GM10248 (cell line): Measurements from ENCODE around the gene TNFRSF11A.

Source experiments
- CTCF ChIA-PET: fragments of 300-600 bp; sonication (Branson Sonifier 250); formaldehyde crosslinking; extraction: SDS; loops from one replicate; lab custom pipeline; 2021; ENCODE audit warnings: antibody characterized with exemption; lab: Yijun Ruan, JAX
- POLR2A ChIA-PET: fragments of 350-650 bp; sonication (Branson Sonifier 250); formaldehyde crosslinking; extraction: SDS; loops from one replicate; lab custom pipeline; 2020; ENCODE audit warnings: antibody characterized with exemption; lab: Yijun Ruan, JAX
- DNase-seq: peaks from one replicate; pipeline ENCODE4 v3.0.0; 2012; ENCODE audit errors: extremely low spot score
- TF ChIP-seq, protein P1 (sequence below): IDR thresholded peaks from 2 replicates; pipeline ENCODE4 v1.5.1; 2012; ENCODE audit warnings: mild to moderate bottlenecking, low read depth; ENCODE audit errors: extremely low read depth, missing control alignments, control extremely low read depth

The TNFRSF11A gene

DNA sequence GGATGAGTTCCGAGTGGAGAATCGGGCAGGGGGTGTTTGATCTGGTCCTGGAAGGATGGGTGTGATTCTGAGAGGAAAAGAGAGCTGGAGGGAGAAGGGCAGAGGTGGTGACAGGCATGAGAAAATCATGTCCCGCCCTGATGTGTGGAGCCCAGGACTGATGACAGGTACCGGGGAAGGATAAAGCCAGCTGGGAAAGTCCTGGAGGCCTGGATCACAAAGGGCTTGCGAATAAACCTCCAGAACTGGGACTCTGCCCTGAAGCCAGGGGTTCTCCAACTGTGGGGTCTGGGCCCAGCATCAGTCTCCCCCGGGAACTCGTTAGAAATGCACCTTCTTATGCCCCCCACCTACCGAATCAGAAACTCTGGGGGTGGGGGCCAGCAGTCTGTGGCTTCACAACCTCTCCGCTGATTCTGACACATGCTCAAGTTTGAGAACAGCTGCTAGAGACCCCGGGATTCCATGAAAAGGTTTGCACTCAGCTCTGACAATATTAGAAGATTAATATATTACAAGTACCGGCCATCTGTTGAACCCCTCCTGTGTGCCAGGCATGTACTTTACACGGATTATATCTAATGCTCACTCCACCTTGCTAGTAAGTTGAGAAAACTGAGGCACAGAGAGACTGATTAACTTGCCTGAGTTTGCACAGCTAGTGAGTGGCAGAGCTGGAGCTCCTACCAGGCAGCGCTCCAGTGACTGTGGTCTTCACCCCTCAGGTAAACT is 8.0 kb downstream of the TNFRSF11A start:
- TF ChIP-seq, protein P1, sequence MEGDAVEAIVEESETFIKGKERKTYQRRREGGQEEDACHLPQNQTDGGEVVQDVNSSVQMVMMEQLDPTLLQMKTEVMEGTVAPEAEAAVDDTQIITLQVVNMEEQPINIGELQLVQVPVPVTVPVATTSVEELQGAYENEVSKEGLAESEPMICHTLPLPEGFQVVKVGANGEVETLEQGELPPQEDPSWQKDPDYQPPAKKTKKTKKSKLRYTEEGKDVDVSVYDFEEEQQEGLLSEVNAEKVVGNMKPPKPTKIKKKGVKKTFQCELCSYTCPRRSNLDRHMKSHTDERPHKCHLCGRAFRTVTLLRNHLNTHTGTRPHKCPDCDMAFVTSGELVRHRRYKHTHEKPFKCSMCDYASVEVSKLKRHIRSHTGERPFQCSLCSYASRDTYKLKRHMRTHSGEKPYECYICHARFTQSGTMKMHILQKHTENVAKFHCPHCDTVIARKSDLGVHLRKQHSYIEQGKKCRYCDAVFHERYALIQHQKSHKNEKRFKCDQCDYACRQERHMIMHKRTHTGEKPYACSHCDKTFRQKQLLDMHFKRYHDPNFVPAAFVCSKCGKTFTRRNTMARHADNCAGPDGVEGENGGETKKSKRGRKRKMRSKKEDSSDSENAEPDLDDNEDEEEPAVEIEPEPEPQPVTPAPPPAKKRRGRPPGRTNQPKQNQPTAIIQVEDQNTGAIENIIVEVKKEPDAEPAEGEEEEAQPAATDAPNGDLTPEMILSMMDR, result no peak
- POLR2A ChIA-PET, result no interaction called here
- no peak for DNase-seq
- CTCF ChIA-PET, result interaction anchor here (0.8 to 3.5 kb wide), 2 partner anchors 9 to 13 kb away, joined by 4 to 13 read pairs; no protein-coding TSS in a partner anchor

- TF ChIP-seq, protein P1, result no peak
- ChIA-PET POLR2A (no interaction called here), CTCF (interaction anchor here (1.4 to 3.5 kb wide), 2 partner anchors 9 to 12 kb away, joined by 8 to 13 read pairs; partner anchors contain the start of gene TNFRSF11A)
- DNase-seq, result no peak
Observed at GRCh38 chr18:62334120-62334519, 9.0 kb downstream of the TNFRSF11A start.

DNA sequence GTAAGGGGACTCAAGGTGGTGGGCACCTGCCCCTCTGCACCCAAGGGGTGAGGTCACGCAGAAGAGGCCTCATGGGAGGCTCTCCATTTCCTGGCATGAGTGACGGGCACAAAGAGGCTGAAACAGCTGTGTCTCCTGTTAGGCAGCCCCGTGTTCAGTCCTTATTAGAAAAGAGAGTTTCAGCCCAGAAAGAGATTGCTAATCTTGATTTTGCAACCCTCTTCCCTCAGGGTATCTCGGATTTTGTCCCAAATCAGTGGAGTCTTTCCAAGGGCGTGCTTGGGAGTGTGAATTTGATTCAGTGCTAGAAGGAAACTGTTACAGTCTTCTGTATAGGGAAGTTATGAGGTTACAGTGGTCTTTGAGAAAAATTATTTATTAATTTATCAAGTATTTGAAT is 10.4 kb downstream of the TNFRSF11A start:
- CTCF ChIA-PET, result interaction anchor here (3.5 kb wide), 1 partner anchor 10 kb away, joined by 13 read pairs; no protein-coding TSS in a partner anchor
- DNase-seq, result no peak
- POLR2A ChIA-PET, result no interaction called here
- TF ChIP-seq, protein P1, result no peak

DNA sequence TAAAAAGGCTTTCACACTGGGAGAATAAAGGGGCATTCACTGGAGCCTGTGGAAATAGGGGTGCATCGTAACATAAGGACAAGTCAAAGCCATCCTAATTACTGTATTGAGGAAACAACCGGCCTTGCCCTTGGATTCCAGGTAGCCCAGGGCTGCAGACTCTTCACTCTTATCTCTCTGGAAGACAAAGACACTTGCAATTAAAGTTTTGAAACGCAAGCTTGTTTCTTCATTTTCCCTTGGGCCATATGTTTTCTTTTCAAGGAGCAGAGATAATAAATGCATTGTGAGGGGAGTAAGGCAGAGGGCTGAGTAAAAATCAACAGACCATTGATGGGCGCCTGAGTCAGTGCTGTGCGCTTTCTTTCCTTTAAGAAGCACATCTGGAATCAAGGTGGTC is 11.5 kb downstream of the TNFRSF11A start:
- ChIA-PET CTCF (interaction anchor here (3.5 kb wide), 1 partner anchor 9 kb away, joined by 13 read pairs; no protein-coding TSS in a partner anchor), POLR2A (no interaction called here)
- DNase-seq, result no peak
- TF ChIP-seq, protein P1, result no peak

- TF ChIP-seq, protein P1, result no peak
- DNase-seq, result no peak
- ChIA-PET POLR2A (no interaction called here), CTCF (no interaction called here)
Observed at GRCh38 chr18:62337336-62337735, 12.2 kb downstream of the TNFRSF11A start.

- TF ChIP-seq, protein P1, result no peak
- ChIA-PET POLR2A (no interaction called here), CTCF (no interaction called here)
Observed at GRCh38 chr18:62338446-62339105, 13.5 kb downstream of the TNFRSF11A start.

More at GRCh38 chr18:62338446-62339105, 13.5 kb downstream of the TNFRSF11A start:
- DNase-seq, result no peak
